Measurements from ENCODE around the gene LRRC53. TPM values are rescaled to one million over a fixed set of nuclear protein-coding genes. Genes with fewer than 3 reads are reported as not detected.

Gene LRRC53
- total RNA-seq, 5 donors from 2014 or later (not counting 1 experiment from before 2014, with no cell fraction given): not detected

DNA sequence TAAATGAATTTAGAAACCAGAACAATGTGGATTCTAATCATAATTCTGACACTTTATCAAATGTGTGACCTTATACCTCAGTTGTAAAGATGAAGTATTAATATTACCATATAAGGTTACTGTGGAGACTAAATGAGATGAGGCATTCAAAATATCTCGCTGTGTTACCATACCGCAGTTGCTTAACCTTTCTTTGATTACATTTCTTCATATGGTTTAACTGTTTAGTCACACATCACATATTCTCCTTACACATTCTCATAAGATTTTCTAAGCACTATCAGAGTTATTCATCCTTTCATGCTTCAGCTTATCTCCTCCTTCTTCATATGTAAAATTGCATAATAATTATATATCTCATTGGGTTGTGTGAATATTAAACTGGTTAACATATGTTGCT lies 88.9 kb downstream of the LRRC53 start:
- 100% methylated on average over 1 of the region's 2 CpGs for WGBS (ENCODE audit: insufficient coverage)
- Mint-ChIP-seq H3K27me3 (peaks cover 0 to 2% of the 10 kb centered on the region in 2 donors), H3K27ac (no peak overlapping the region)

GRCh38 chr1:74422421-74423292 lies 89.8 kb downstream of the LRRC53 start:
- 74% methylated on average over 2 of the region's 4 CpGs for WGBS (ENCODE audit: insufficient coverage)
- CTCF ChIA-PET: no interaction called here
- Histone ChIP-seq H3K4me1 (ENCODE audit: control insufficient read depth in 1 of 2, extremely low read depth in 1 of 2, insufficient read depth in 2 of 2, low read length in 2 of 2) (no peaks in the 10 kb centered on the region), H3K36me3 (ENCODE audit: control insufficient read depth in 2 of 2, extremely low read depth in 1 of 2, insufficient read depth in 1 of 2, low read length in 1 of 2) (no peaks in the 10 kb centered on the region), H3K9me3 (no peaks in the 10 kb centered on the region), H3K4me3 (ENCODE audit: control insufficient read depth in 1 of 2, extremely low read depth in 1 of 2, low read length in 1 of 2) (no peak overlapping the region), H3K27ac (ENCODE audit: low read length) (no peak overlapping the region), H3K27me3 (replicated peaks in 1 of 2; ENCODE audit: control insufficient read depth in 2 of 2, extremely low read depth in 1 of 2, insufficient read depth in 2 of 2, low read length in 1 of 2) (no peaks in the 10 kb centered on the region)
- Mint-ChIP-seq H3K27ac (no peak overlapping the region), H3K9me3 (peaks cover 0 to 4% (median 0%) of the 10 kb centered on the region in 3 donors), H3K4me3 (no peak overlapping the region), H3K36me3 (no peaks in the 10 kb centered on the region), H3K4me1 (no peaks in the 10 kb centered on the region), H3K27me3 (peaks cover 0 to 2% of the 10 kb centered on the region in 2 donors)
- ATAC-seq (replicated peaks in 1 of 4) (no peak), DNase-seq (no peak)
- POLR2A ChIA-PET: no interaction called here

More for the DNA sequence above, 88.9 kb downstream of the LRRC53 start:
- DNase-seq (no peak), ATAC-seq (replicated peaks in 1 of 4) (no peak)
- Histone ChIP-seq H3K4me1 (ENCODE audit: control insufficient read depth in 1 of 2, extremely low read depth in 1 of 2, insufficient read depth in 2 of 2, low read length in 2 of 2) (no peaks in the 10 kb centered on the region), H3K27me3 (replicated peaks in 1 of 2; ENCODE audit: control insufficient read depth in 2 of 2, extremely low read depth in 1 of 2, insufficient read depth in 2 of 2, low read length in 1 of 2) (no peaks in the 10 kb centered on the region), H3K9me3 (no peaks in the 10 kb centered on the region), H3K4me3 (ENCODE audit: control insufficient read depth in 1 of 2, extremely low read depth in 1 of 2, low read length in 1 of 2) (no peak overlapping the region), H3K36me3 (ENCODE audit: control insufficient read depth in 2 of 2, extremely low read depth in 1 of 2, insufficient read depth in 1 of 2, low read length in 1 of 2) (no peaks in the 10 kb centered on the region), H3K27ac (ENCODE audit: low read length) (no peak overlapping the region)
- Mint-ChIP-seq H3K9me3 (peaks cover 0 to 4% (median 0%) of the 10 kb centered on the region in 3 donors), H3K36me3 (no peaks in the 10 kb centered on the region), H3K4me3 (no peak overlapping the region), H3K4me1 (no peaks in the 10 kb centered on the region)
- ChIA-PET CTCF (no interaction called here), POLR2A (no interaction called here)

DNA sequence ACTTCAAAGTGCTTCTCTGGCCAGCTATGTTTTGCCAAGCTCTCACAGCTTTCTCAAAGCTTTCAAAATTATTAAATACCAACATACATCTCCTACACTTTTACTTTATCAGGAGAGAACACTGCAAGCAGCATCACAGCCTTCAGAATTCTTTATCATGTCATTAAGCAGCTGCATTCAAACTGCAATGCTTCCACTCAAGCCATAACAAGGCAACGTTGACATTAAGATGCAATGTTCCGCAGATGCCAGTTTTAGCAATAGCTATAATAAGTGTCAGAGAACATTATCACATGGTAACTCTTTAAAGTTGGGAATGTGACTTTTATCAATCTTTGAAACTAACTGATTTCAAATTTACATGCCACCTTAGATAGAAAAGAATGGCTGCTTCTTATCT lies 91.9 kb downstream of the LRRC53 start:
- ChIA-PET CTCF (no interaction called here), POLR2A (no interaction called here)
- Mint-ChIP-seq H3K27ac (no peak overlapping the region), H3K36me3 (no peaks in the 10 kb centered on the region), H3K9me3 (peaks cover 0 to 4% (median 0%) of the 10 kb centered on the region in 3 donors), H3K4me3 (no peak overlapping the region), H3K27me3 (peaks cover 0 to 2% of the 10 kb centered on the region in 2 donors), H3K4me1 (no peaks in the 10 kb centered on the region)
- Histone ChIP-seq H3K4me3 (ENCODE audit: control insufficient read depth in 1 of 2, extremely low read depth in 1 of 2, low read length in 1 of 2) (no peak overlapping the region), H3K4me1 (ENCODE audit: control insufficient read depth in 1 of 2, extremely low read depth in 1 of 2, insufficient read depth in 2 of 2, low read length in 2 of 2) (no peaks in the 10 kb centered on the region), H3K9me3 (no peaks in the 10 kb centered on the region), H3K36me3 (ENCODE audit: control insufficient read depth in 2 of 2, extremely low read depth in 1 of 2, insufficient read depth in 1 of 2, low read length in 1 of 2) (no peaks in the 10 kb centered on the region), H3K27ac (ENCODE audit: low read length) (no peak overlapping the region), H3K27me3 (replicated peaks in 1 of 2; ENCODE audit: control insufficient read depth in 2 of 2, extremely low read depth in 1 of 2, insufficient read depth in 2 of 2, low read length in 1 of 2) (no peaks in the 10 kb centered on the region)
- no CpG with 5 or more reads among the region's 2 CpGs for WGBS (ENCODE audit: insufficient coverage)
- ATAC-seq (replicated peaks in 1 of 4) (no peak), DNase-seq (no peak)

Other genes starting within 250 kb of the LRRC53 start
- gene ERICH3, start 161.2 kb upstream of the LRRC53 start, total RNA-seq: under 1 TPM in 1 of 5 donors, not detected in 4; 0.03 TPM
- 10 to 100 TPM; 13.5 to 22.2 (median 17.3) TPM for gene CRYZ, start 220.4 kb upstream of the LRRC53 start, total RNA-seq
- gene TYW3, start 220.5 kb upstream of the LRRC53 start, total RNA-seq: 10 to 100 TPM; 12.7 to 16.1 (median 13.7) TPM

Measured in T-cell (primary cell).